Effector memory CD4-positive, alpha-beta T cell (primary cell): ENCODE measurements around the gene BCL2A1.
"Not testable (repeated sequence)": the region's sequence is repeated elsewhere in the genome, so short reads cannot be mapped to it uniquely, and the experiment has no call there.

Experiments
- DNase-seq, 3 donors: peaks; one replicate each; pipeline ENCODE4 v3.0.0-alpha.2; 2020
- H3K27ac ChIP-seq: 2 replicates; pipeline ENCODE4 v1.7.0; 2013; ENCODE audit warnings: mild to moderate bottlenecking, low read length, moderate library complexity; ENCODE audit not compliant: insufficient read depth, poor library complexity, severe bottlenecking
- H3K27me3 ChIP-seq: replicated peaks from 2 replicates; pipeline ENCODE4 v1.7.0; 2013; ENCODE audit warnings: mild to moderate bottlenecking, low read length; ENCODE audit not compliant: insufficient read depth, control insufficient read depth, poor library complexity, severe bottlenecking
- H3K36me3 ChIP-seq: 2 replicates; pipeline ENCODE4 v1.7.0; 2013; ENCODE audit warnings: mild to moderate bottlenecking, low read length, moderate library complexity; ENCODE audit not compliant: control insufficient read depth, insufficient read depth
- H3K4me1 ChIP-seq: 2 replicates; pipeline ENCODE4 v1.7.0; 2013; ENCODE audit warnings: low read length, mild to moderate bottlenecking; ENCODE audit not compliant: control insufficient read depth, insufficient read depth, poor library complexity, severe bottlenecking
- H3K4me3 ChIP-seq: 2 replicates; pipeline ENCODE4 v1.7.0; 2013; ENCODE audit warnings: low read length, low read depth, mild to moderate bottlenecking; ENCODE audit not compliant: insufficient read depth, poor library complexity, severe bottlenecking
- H3K9me3 ChIP-seq: 2 replicates; pipeline ENCODE4 v1.7.0; 2013; ENCODE audit warnings: mild to moderate bottlenecking, low read length, moderate library complexity; ENCODE audit not compliant: control insufficient read depth

BCL2A1 gene

DNA sequence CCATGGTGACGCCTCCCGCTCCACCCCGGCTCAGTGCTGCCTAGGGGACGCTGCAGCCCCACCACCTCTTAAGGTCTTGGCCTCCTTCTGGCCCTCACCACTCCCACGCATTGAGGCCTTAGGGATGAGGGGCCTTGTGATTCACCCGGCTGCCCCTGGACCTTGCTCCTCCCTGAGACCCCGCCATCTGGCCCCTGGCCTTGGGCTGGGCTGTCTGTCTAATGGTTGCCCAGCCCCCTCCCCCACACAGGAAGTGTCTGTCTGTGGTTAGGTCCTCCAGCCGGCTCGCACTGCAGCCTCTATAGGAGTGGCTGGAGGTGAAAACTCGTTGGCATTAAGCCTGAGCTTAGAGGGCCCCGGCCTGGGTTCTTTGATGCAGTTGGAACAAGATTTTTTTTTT lies 52.7 kb downstream of the BCL2A1 start:
- peaks cover 35% of the 10 kb centered on the region for H3K9me3 ChIP-seq
- H3K36me3 ChIP-seq = peaks cover 21% of the 10 kb centered on the region
- no peak overlapping the region for H3K27ac ChIP-seq
- H3K4me1 ChIP-seq = peaks cover 4% of the 10 kb centered on the region
- H3K27me3 ChIP-seq = no peaks in the 10 kb centered on the region
- H3K4me3 ChIP-seq = no peak overlapping the region
- DNase-seq = no peak

DNA sequence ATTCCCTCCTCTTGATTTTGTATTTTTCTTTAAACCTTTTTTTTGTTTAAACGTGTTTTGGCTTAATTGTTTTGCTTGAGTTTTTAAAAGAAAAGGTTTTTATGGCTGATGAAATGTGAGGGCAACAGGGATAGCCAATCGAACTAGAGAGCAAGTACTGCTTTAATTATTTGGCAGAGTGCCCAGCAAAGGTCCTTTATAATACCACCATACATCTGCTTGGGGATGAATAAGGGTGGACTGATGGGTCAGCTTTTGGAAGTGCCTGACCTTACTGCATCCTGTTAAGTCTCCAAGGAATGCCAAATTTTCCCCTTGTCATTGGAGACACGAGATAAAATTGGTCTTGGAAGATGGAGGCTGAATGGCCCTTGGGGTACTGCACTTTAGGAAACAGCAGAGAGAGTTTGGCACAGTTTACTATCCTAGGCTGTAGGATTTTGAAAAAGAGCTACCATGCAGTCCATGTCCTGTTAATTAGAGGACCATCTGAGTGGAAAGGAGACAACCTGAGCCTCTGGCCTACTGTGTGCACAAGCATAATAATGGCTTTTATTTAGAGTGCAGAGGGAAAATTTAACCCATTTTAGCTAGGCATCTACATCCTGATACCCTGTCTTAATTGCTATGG lies 54.4 kb downstream of the BCL2A1 start:
- Histone ChIP-seq H3K9me3 (peaks cover 31% of the 10 kb centered on the region), H3K27ac (no peak overlapping the region), H3K27me3 (no peaks in the 10 kb centered on the region), H3K4me3 (no peak overlapping the region), H3K4me1 (no peaks in the 10 kb centered on the region), H3K36me3 (peaks cover 17% of the 10 kb centered on the region)
- no peak for DNase-seq

DNA sequence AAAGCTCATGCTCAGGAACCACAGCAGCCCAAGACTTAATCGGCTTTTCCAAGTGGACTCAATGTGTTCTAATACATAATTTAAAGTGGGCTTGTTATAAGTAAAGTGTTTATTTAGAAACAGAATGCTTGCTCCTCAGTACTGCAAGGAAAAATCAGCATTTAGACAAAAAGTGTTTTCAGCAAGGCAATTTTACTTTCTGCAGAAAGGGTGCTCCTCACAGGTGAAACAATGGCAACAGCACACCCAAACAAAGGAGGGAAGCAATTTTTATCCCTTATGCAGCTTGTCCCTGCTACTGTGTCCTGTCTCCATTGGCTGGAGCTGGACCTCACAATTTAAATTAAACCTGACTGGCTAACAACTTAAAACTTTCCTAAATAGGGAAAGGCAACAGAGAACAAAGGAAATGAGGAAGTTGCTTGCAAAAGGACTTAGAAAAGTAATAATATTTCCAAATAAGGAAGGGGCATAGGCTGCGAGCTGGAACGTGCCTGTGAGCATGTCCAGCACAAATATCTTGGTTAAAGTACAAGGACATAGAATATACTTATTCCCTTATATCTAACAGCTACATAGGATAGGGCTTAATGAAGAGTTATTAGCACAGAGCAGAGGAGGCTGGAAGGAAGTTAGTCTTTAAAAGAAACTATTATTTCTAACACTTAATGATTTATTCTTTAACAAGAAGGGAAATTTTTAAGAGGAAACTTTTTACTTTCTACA lies 55.1 kb downstream of the BCL2A1 start:
- H3K27me3 ChIP-seq, H3K4me3 ChIP-seq, DNase-seq, H3K4me1 ChIP-seq, H3K27ac ChIP-seq: not testable (repeated sequence)
- H3K9me3 ChIP-seq = peaks cover 25% of the 10 kb centered on the region
- H3K36me3 ChIP-seq = peaks cover 13% of the 10 kb centered on the region

DNA sequence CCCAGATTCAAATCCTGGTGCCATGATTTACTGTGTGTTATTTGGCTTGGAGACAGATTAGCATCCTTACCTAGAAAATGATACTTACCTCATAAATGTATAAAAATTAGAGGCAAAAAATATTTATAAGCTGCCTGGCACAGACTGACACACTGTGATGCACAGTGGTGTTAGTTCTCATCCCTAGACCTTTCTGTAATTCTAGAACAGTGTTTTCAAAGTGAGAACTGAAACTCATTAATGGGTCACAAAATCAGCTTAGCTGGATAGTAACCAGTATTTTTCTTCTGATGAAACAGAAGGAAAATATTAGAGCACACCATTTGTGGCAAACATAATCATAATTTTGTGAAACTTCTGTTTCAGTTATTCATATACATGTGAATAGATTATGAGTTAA lies 56.3 kb downstream of the BCL2A1 start:
- no peaks in the 10 kb centered on the region for H3K4me1 ChIP-seq
- H3K36me3 ChIP-seq = peaks cover 8% of the 10 kb centered on the region
- no peak for DNase-seq
- no peak overlapping the region for H3K27ac ChIP-seq
- H3K27me3 ChIP-seq = no peaks in the 10 kb centered on the region
- H3K9me3 ChIP-seq = peaks cover 25% of the 10 kb centered on the region
- no peak overlapping the region for H3K4me3 ChIP-seq
